PC-9 (cell line): ENCODE data around the gene ATP13A3. TPM values are rescaled to one million over a fixed set of nuclear protein-coding genes. Genes with fewer than 3 reads are reported as not detected.

Experiments used
- BruUV-seq: library from RNA; stranded (reverse); fragments of 400-500 nt; replicated peaks from 2 replicates; lab custom pipeline; 2021; lab: Mats Ljungman, UMichigan
- CTCF ChIA-PET: fragments of 300-600 bp; sonication (Branson Sonifier 250); formaldehyde crosslinking; loops from one replicate; lab custom pipeline; 2022; ENCODE audit warnings: antibody characterized with exemption; lab: Charles Lee
- POLR2A ChIA-PET: fragments of 300-600 bp; sonication (Branson Sonifier 250); formaldehyde crosslinking; loops from one replicate; lab custom pipeline; 2022; ENCODE audit warnings: antibody characterized with exemption; ENCODE audit not compliant: unreplicated experiment; lab: Charles Lee
- DNase-seq, 2 experiments: peaks; one replicate each; pipeline versions ENCODE4 v3.0.0 to v3.0.0-alpha.2; 2015 to 2022; ENCODE audit warnings: mixed read lengths in 1 of 2
- H2AFZ ChIP-seq: fragments of 200-600 bp; sonication (generic); 2 replicates; pipeline ENCODE4 v1.8.1; 2017; ENCODE audit warnings: antibody characterized with exemption
- H3F3A ChIP-seq: fragments of 200-600 bp; sonication (generic); 2 replicates; pipeline ENCODE4 v1.8.1; 2017; ENCODE audit warnings: antibody characterized with exemption, mild to moderate bottlenecking, low read depth; ENCODE audit not compliant: insufficient read depth
- H3K27ac ChIP-seq: fragments of 200-600 bp; sonication (generic); 2 replicates; pipeline ENCODE4 v1.6.1; 2016; ENCODE audit warnings: mixed run types
- H3K27me3 ChIP-seq: fragments of 200-600 bp; sonication (generic); 2 replicates; pipeline ENCODE4 v1.6.1; 2016; ENCODE audit warnings: low read depth, mixed run types; ENCODE audit not compliant: insufficient read depth
- H3K36me3 ChIP-seq: fragments of 200-600 bp; sonication (generic); 2 replicates; pipeline ENCODE4 v1.6.1; 2016; ENCODE audit warnings: low read depth, mixed run types
- H3K4me1 ChIP-seq: fragments of 200-600 bp; sonication (generic); replicated peaks from 2 replicates; pipeline ENCODE4 v1.6.1; 2016; ENCODE audit warnings: mixed run types; ENCODE audit not compliant: insufficient read depth
- H3K4me2 ChIP-seq: fragments of 200-600 bp; sonication (generic); 2 replicates; pipeline ENCODE4 v1.6.1; 2017; ENCODE audit warnings: mixed run types
- H3K4me3 ChIP-seq: fragments of 200-600 bp; sonication (generic); 2 replicates; pipeline ENCODE4 v1.6.1; 2016; ENCODE audit warnings: mixed run types
- H3K79me2 ChIP-seq: fragments of 200-600 bp; sonication (generic); 2 replicates; pipeline ENCODE4 v1.6.1; 2017; ENCODE audit warnings: low read depth, mixed run types
- H3K9me2 ChIP-seq: fragments of 200-600 bp; sonication (generic); 2 replicates; pipeline ENCODE4 v1.8.1; 2017; ENCODE audit warnings: mild to moderate bottlenecking; ENCODE audit not compliant: insufficient read depth
- H3K9me3 ChIP-seq: fragments of 200-600 bp; sonication (generic); 2 replicates; pipeline ENCODE4 v1.8.1; 2016; ENCODE audit warnings: low read depth; ENCODE audit not compliant: insufficient read depth
- H4K20me1 ChIP-seq: fragments of 200-600 bp; sonication (generic); 2 replicates; pipeline ENCODE4 v1.8.1; 2017; ENCODE audit not compliant: insufficient read depth
- CTCF ChIP-seq: fragments of 200-600 bp; sonication (generic); conservative IDR thresholded peaks from 2 replicates; pipeline ENCODE4 v1.6.1; 2017; ENCODE audit warnings: mixed run types, antibody characterized with exemption, mild to moderate bottlenecking, moderate library complexity
- EZH2 ChIP-seq: fragments of 200-600 bp; sonication (generic); IDR thresholded peaks from 2 replicates; pipeline ENCODE4 v1.8.0; 2017; ENCODE audit warnings: antibody characterized with exemption, low read depth
- intact Hi-C: fragments of 100-400 bp; cut with micrococcal nuclease; formaldehyde crosslinking; loops from one replicate; pipeline ENCODE4 v1.10.0; 2022; ENCODE audit not compliant: unreplicated experiment
- total RNA-seq: library from RNA; stranded (reverse); gene quantifications from 2 replicates; pipeline ENCODE4 v1.2.3, GENCODE V29; 2021

The ATP13A3 gene
- total RNA-seq, 1 experiment from 2014 or later = 242 TPM

DNA sequence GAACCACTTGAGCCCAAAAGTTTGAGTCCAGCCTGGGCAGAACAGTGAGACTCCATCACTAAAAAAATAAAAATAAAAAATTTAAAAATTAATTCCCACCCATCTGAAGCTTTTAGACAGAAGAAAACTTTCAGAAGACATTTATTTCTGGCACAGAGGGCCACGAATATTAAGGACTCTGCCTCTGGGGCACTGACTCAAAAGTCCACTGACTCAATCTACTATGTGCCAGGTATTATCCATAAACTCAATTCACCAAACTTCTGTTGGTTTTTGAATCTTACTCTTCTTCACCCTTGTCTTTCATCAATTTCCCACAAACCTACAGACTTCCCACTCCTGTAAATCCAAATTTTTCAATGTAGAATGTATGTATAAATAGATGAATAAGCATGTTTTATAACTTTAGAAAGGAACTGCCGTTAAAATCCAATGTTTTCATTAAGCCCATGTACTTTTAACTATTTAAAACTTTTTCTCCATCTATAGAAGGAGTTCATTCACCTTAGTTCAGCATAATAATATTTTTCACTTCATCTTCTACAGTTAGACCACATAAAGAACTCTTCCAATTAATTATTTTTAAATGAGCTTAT lies 19.9 kb downstream of the ATP13A3 start:
- intact Hi-C loops = no loop called here
- H3F3A ChIP-seq = peaks cover 59% of the 10 kb centered on the region
- CTCF ChIA-PET = interaction anchor here (1.1 kb wide), 1 partner anchor 127 kb away, joined by 3 read pairs; no protein-coding TSS in a partner anchor
- no TSS peak for BruUV-seq
- DNase-seq = no peak
- no peak overlapping the region for H3K4me2 ChIP-seq
- POLR2A ChIA-PET = interaction anchor here (0.7 kb wide), 1 partner anchor 11 kb away, joined by 3 read pairs; no protein-coding TSS in a partner anchor
- H3K79me2 ChIP-seq = peaks cover 99% of the 10 kb centered on the region
- TF ChIP-seq EZH2 (no peak), CTCF (no peak)
- no peaks in the 10 kb centered on the region for H3K27me3 ChIP-seq
- H3K27ac ChIP-seq = no peak overlapping the region
- peaks cover 19% of the 10 kb centered on the region; the same call in 1 of the 2 replicates for H3K36me3 ChIP-seq
- peaks cover 83% of the 10 kb centered on the region for H4K20me1 ChIP-seq
- H3K4me1 ChIP-seq = no peaks in the 10 kb centered on the region; the same call in 1 of the 2 replicates
- no peaks in the 10 kb centered on the region for H3K9me3 ChIP-seq
- no peak overlapping the region for H3K4me3 ChIP-seq
- H3K9me2 ChIP-seq = no peaks in the 10 kb centered on the region
- H2AFZ ChIP-seq = no peak overlapping the region

- H2AFZ ChIP-seq = no peak overlapping the region
- ChIA-PET POLR2A (no interaction called here), CTCF (interaction anchor here (1.1 kb wide), 1 partner anchor 128 kb away, joined by 3 read pairs; no protein-coding TSS in a partner anchor)
- no peaks in the 10 kb centered on the region for H3K27me3 ChIP-seq
- peaks cover 97% of the 10 kb centered on the region for H3K79me2 ChIP-seq
- no TSS peak for BruUV-seq
- intact Hi-C loops = no loop called here
- peaks cover 62% of the 10 kb centered on the region for H3F3A ChIP-seq
- H3K4me2 ChIP-seq = no peak overlapping the region
- H4K20me1 ChIP-seq = peaks cover 81% of the 10 kb centered on the region
- no peak overlapping the region for H3K27ac ChIP-seq
- no peak overlapping the region for H3K4me3 ChIP-seq
- H3K9me2 ChIP-seq = no peaks in the 10 kb centered on the region
- no peaks in the 10 kb centered on the region for H3K9me3 ChIP-seq
- H3K36me3 ChIP-seq = peaks cover 24% of the 10 kb centered on the region
- no peaks in the 10 kb centered on the region; the same call in 1 of the 2 replicates for H3K4me1 ChIP-seq
- DNase-seq = no peak
- TF ChIP-seq CTCF = no peak
- TF ChIP-seq EZH2 = no peak
These were observed 20.8 kb downstream of the ATP13A3 start for GRCh38 chr3:194465920-194466570.

DNA sequence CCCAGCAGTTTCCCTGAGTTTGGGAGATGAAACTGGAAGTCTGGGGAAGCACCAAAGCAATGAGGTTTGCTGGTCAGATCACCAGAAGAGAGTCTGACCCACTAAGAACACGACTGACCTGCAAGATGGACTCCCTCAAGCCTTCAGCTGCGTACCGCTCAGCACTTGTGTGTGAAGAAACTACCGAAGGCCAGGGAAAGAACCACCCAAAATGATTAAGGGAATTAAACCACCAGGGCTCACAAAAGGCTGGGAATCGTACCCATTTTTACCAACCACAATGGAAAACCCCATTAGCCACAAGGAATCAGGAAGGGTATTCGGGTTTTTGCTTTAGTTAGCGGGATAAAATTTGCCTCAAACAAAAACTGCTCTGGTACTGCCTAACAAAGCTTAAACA lies 21.6 kb downstream of the ATP13A3 start:
- intact Hi-C loops = no loop called here
- TF ChIP-seq EZH2 (no peak), CTCF (no peak)
- Histone ChIP-seq H3K4me2 (no peak overlapping the region), H3F3A (peaks cover 70% of the 10 kb centered on the region), H3K36me3 (peaks cover 27% of the 10 kb centered on the region), H3K4me1 (no peaks in the 10 kb centered on the region; the same call in 1 of the 2 replicates), H4K20me1 (peaks cover 81% of the 10 kb centered on the region), H3K4me3 (no peak overlapping the region), H3K27ac (no peak overlapping the region), H2AFZ (no peak overlapping the region), H3K9me2 (no peaks in the 10 kb centered on the region), H3K79me2 (peaks cover 96% of the 10 kb centered on the region), H3K9me3 (no peaks in the 10 kb centered on the region), H3K27me3 (no peaks in the 10 kb centered on the region)
- DNase-seq = no peak
- no TSS peak for BruUV-seq
- ChIA-PET CTCF (no interaction called here), POLR2A (no interaction called here)
